SK-N-SH (cell line): ENCODE measurements around the gene ANK3. TPM values are rescaled to one million over a fixed set of nuclear protein-coding genes. Genes with fewer than 3 reads are reported as not detected.

Experiments
- CTCF ChIA-PET: fragments of 300-600, 350-600 bp; formaldehyde crosslinking; extraction: SDS; loops from one replicate; lab custom pipeline; 2021; lab: Yijun Ruan, JAX
- POLR2A ChIA-PET: fragments of 350-600 bp; sonication (Branson Sonifier 250); formaldehyde crosslinking; extraction: SDS; loops from one replicate; lab custom pipeline; 2020; ENCODE audit warnings: antibody characterized with exemption, inconsistent platforms; lab: Yijun Ruan, JAX
- DNase-seq: peaks from one replicate; pipeline ENCODE4 v3.0.0; 2012
- H2AFZ ChIP-seq: fragments of 200-600 bp; sonication (generic); 2 replicates; pipeline ENCODE4 v1.8.1; 2016; ENCODE audit warnings: antibody characterized with exemption, mild to moderate bottlenecking, low read depth
- H3F3A ChIP-seq: fragments of 200-600 bp; sonication (generic); replicated peaks from 2 replicates; pipeline ENCODE3; 2016; ENCODE audit warnings: antibody characterized with exemption, mild to moderate bottlenecking; ENCODE audit not compliant: insufficient read depth
- H3K27ac ChIP-seq, 2 experiments: fragments of 200-500 bp in 1 of 2; fragments of 200-600 bp in 1 of 2; sonication (Bioruptor generic) in 1 of 2; sonication (generic), shearing (Covaris generic) in 1 of 2; 2 replicates each; pipeline versions ENCODE4 v1.5.1 to v1.6.1; 2014 to 2016; ENCODE audit warnings: low read depth in 2 of 2, inconsistent platforms in 1 of 2, low read length in 1 of 2, mild to moderate bottlenecking in 1 of 2, mixed read lengths in 1 of 2
- H3K27me3 ChIP-seq: fragments of 200-600 bp; sonication (generic), shearing (Covaris generic); 2 replicates; pipeline ENCODE4 v1.6.1; 2016; ENCODE audit warnings: mixed run types; ENCODE audit not compliant: insufficient read depth
- H3K36me3 ChIP-seq, 2 experiments: fragments of 200-500 bp in 1 of 2; fragments of 200-600 bp in 1 of 2; sonication (Bioruptor generic) in 1 of 2; sonication (generic) in 1 of 2; replicated peaks in 1 of 2; 2 replicates each; pipeline versions ENCODE3 to v1.5.1; 2014 to 2016; ENCODE audit warnings: low read length in 1 of 2, mild to moderate bottlenecking in 1 of 2; ENCODE audit not compliant: insufficient read depth in 2 of 2, control insufficient read depth in 1 of 2
- H3K4me1 ChIP-seq, 2 experiments: fragments of 200-500 bp in 1 of 2; fragments of 200-600 bp in 1 of 2; sonication (Bioruptor generic) in 1 of 2; sonication (generic), shearing (Covaris generic) in 1 of 2; 2 replicates each; pipeline versions ENCODE4 v1.5.1 to v1.6.1; 2014 to 2016; ENCODE audit warnings: low read depth in 1 of 2, low read length in 1 of 2, mixed run types in 1 of 2; ENCODE audit not compliant: insufficient read depth in 2 of 2, control insufficient read depth in 1 of 2
- H3K4me2 ChIP-seq: fragments of 200-600 bp; sonication (generic), shearing (Covaris generic); 2 replicates; pipeline ENCODE4 v1.6.1; 2017; ENCODE audit warnings: mixed run types
- H3K4me3 ChIP-seq, 2 experiments: fragments of 200-500 bp in 1 of 2; fragments of 200-600 bp in 1 of 2; sonication (Bioruptor generic) in 1 of 2; sonication (generic), shearing (Covaris generic) in 1 of 2; 2 replicates each; pipeline versions ENCODE4 v1.5.1 to v1.8.1; 2014 to 2016; ENCODE audit warnings: low read depth in 2 of 2, inconsistent platforms in 1 of 2, low read length in 1 of 2, mild to moderate bottlenecking in 1 of 2, mixed read lengths in 1 of 2, moderate library complexity in 1 of 2
- H3K79me2 ChIP-seq: fragments of 200-600 bp; sonication (generic); 2 replicates; pipeline ENCODE4 v1.8.1; 2017; ENCODE audit warnings: mild to moderate bottlenecking; ENCODE audit not compliant: insufficient read depth
- H3K9ac ChIP-seq: fragments of 200-600 bp; sonication (generic); 2 replicates; pipeline ENCODE4 v1.6.1; 2017; ENCODE audit warnings: mixed run types
- H3K9me2 ChIP-seq: fragments of 200-600 bp; sonication (generic); 2 replicates; pipeline ENCODE4 v1.6.1; 2017; ENCODE audit warnings: mixed run types
- H3K9me3 ChIP-seq: fragments of 200-600 bp; sonication (generic); 2 replicates; pipeline ENCODE4 v1.6.1; 2017; ENCODE audit warnings: mixed run types, mild to moderate bottlenecking, moderate library complexity
- H4K20me1 ChIP-seq: fragments of 200-600 bp; sonication (generic); 2 replicates; pipeline ENCODE4 v1.6.1; 2017; ENCODE audit warnings: mild to moderate bottlenecking, mixed run types; ENCODE audit not compliant: insufficient read depth
- CHD2 ChIP-seq: fragments of 150-350 bp; IDR thresholded peaks from 2 replicates; pipeline ENCODE4 v1.6.1; 2018; ENCODE audit warnings: low read length; ENCODE audit not compliant: partially characterized antibody
- ELF1 ChIP-seq: IDR thresholded peaks from 2 replicates; pipeline ENCODE4 v1.4.0; 2012
- EZH2phosphoT487 ChIP-seq: fragments of 200-600 bp; sonication (generic); IDR thresholded peaks from 2 replicates; pipeline ENCODE4 v1.6.1; 2017; ENCODE audit warnings: low read depth, mixed run types, mild to moderate bottlenecking, antibody characterized with exemption, moderate library complexity, borderline replicate concordance
- FOSL2 ChIP-seq: IDR thresholded peaks from 2 replicates; pipeline ENCODE4 v1.4.0; 2012; ENCODE audit warnings: low read depth, mild to moderate bottlenecking, moderate library complexity, borderline replicate concordance
- GATA2 ChIP-seq: sonication (generic); formaldehyde crosslinking; IDR thresholded peaks from 2 replicates; pipeline ENCODE4 v1.5.0; 2020; ENCODE audit warnings: mild to moderate bottlenecking, missing genetic modification reagents
- JUND ChIP-seq: IDR thresholded peaks from 2 replicates; pipeline ENCODE4 v1.4.0; 2012
- MXI1 ChIP-seq: IDR thresholded peaks from 2 replicates; pipeline ENCODE4 v1.6.1; 2012; ENCODE audit warnings: mild to moderate bottlenecking, low read depth, low read length, improper control_type of control experiment
- NFIC ChIP-seq: IDR thresholded peaks from 2 replicates; pipeline ENCODE4 v1.4.0; 2012; ENCODE audit warnings: borderline replicate concordance
- NRF1 ChIP-seq: IDR thresholded peaks from 2 replicates; pipeline ENCODE4 v1.6.1; 2012; ENCODE audit warnings: low read depth, mild to moderate bottlenecking, low read length
- POLR2AphosphoS5 ChIP-seq: IDR thresholded peaks from 2 replicates; pipeline ENCODE4 v1.6.1; 2012; ENCODE audit warnings: low read depth, low read length
- RCOR1 ChIP-seq: fragments of 150-350 bp; IDR thresholded peaks from 2 replicates; pipeline ENCODE4 v1.6.1; 2017; ENCODE audit warnings: antibody characterized with exemption, low read length
- RFX5 ChIP-seq: IDR thresholded peaks from 2 replicates; pipeline ENCODE4 v1.6.1; 2012; ENCODE audit warnings: mild to moderate bottlenecking, improper control_type of control experiment, low read length
- SIN3A ChIP-seq: IDR thresholded peaks from 2 replicates; pipeline ENCODE4 v1.6.1; 2012; ENCODE audit warnings: low read depth, mild to moderate bottlenecking, low read length, moderate library complexity, borderline replicate concordance
- TAF1 ChIP-seq: IDR thresholded peaks from 2 replicates; pipeline ENCODE4 v1.6.1; 2012; ENCODE audit warnings: low read depth, mild to moderate bottlenecking, low read length, moderate library complexity, borderline replicate concordance
- TCF12 ChIP-seq: IDR thresholded peaks from 2 replicates; pipeline ENCODE4 v1.4.0; 2012
- TEAD4 ChIP-seq: IDR thresholded peaks from 2 replicates; pipeline ENCODE4 v1.4.0; 2012; ENCODE audit warnings: mild to moderate bottlenecking, borderline replicate concordance; ENCODE audit not compliant: insufficient read depth
- WGBS: methylation state at CpG from one replicate; pipeline ENCODE4 v1.1.6; 2017; ENCODE audit warnings: low lambda C conversion rate; 5-methylcytosine and 5-hydroxymethylcytosine counted together
- polyA plus RNA-seq, 3 experiments: library from polyadenylated mRNA; depleted of rRNA; stranded (reverse); fragments of >200 nt; gene quantifications; 2 replicates each; pipeline ENCODE4 v1.2.3, GENCODE V29; 2012
- TF ChIP-seq, protein P1 (sequence below): fragments of 150-350 bp; IDR thresholded peaks from 2 replicates; pipeline ENCODE4 v1.6.1; 2016; ENCODE audit warnings: mild to moderate bottlenecking, low read depth, low read length
- TF ChIP-seq, protein P2 (sequence below): IDR thresholded peaks from 2 replicates; pipeline ENCODE4 v1.4.0; 2012; ENCODE audit warnings: low read depth, borderline replicate concordance
- TF ChIP-seq, protein P3 (sequence below): IDR thresholded peaks from 2 replicates; pipeline ENCODE4 v1.4.0; 2012; ENCODE audit warnings: low read depth
- TF ChIP-seq, protein P4 (sequence below): IDR thresholded peaks from 2 replicates; pipeline ENCODE4; 2012
- TF ChIP-seq, protein P5 (sequence below): IDR thresholded peaks from 2 replicates; pipeline ENCODE4 v1.4.0; 2012; ENCODE audit warnings: low read depth, borderline replicate concordance

ANK3 gene
- polyA plus RNA-seq, 1 of the 3 experiments (the other 2 are of a cell fraction), result 10.0 TPM

DNA sequence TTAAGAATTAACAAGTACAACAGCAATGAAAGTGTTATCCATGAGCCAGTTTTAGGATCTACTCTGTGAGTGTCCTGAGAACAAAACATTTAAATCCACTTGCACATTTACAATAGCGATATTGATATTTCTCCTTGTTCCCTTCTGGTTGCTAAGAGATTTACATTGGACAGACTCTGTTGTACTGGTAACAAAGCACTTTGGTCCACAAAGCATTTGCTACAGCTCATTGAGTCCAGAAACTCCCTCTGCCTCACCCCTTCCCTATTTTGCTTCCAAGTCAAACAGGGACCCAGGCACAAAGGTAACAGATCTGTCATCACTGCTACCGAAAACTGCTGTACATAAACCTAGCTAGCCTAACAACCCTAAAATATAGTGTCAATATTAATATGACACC lies 2.1 kb downstream of the ANK3 start:
- Histone ChIP-seq H3K9me2 (no peaks in the 10 kb centered on the region), H3K4me2 (no peak overlapping the region), H3K9me3 (no peaks in the 10 kb centered on the region), H3K27ac (no peak overlapping the region; a peak in 1 of 4 replicates), H3K4me1 (peaks cover 7 to 36% of the 10 kb centered on the region in 2 experiments), H3F3A (peaks cover 12% of the 10 kb centered on the region), H4K20me1 (no peaks in the 10 kb centered on the region), H3K4me3 (no peak overlapping the region), H3K27me3 (no peaks in the 10 kb centered on the region), H3K79me2 (no peaks in the 10 kb centered on the region), H3K9ac (no peak overlapping the region), H2AFZ (no peak overlapping the region), H3K36me3 (no peaks in the 10 kb centered on the region)
- TF ChIP-seq EZH2phosphoT487 (no peak), CHD2 (no peak), SIN3A (no peak), GATA2 (no peak), POLR2AphosphoS5 (no peak), NRF1 (no peak)
- TF ChIP-seq, protein P1, sequence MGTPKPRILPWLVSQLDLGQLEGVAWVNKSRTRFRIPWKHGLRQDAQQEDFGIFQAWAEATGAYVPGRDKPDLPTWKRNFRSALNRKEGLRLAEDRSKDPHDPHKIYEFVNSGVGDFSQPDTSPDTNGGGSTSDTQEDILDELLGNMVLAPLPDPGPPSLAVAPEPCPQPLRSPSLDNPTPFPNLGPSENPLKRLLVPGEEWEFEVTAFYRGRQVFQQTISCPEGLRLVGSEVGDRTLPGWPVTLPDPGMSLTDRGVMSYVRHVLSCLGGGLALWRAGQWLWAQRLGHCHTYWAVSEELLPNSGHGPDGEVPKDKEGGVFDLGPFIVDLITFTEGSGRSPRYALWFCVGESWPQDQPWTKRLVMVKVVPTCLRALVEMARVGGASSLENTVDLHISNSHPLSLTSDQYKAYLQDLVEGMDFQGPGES, result no peak
- TF ChIP-seq, protein P2, sequence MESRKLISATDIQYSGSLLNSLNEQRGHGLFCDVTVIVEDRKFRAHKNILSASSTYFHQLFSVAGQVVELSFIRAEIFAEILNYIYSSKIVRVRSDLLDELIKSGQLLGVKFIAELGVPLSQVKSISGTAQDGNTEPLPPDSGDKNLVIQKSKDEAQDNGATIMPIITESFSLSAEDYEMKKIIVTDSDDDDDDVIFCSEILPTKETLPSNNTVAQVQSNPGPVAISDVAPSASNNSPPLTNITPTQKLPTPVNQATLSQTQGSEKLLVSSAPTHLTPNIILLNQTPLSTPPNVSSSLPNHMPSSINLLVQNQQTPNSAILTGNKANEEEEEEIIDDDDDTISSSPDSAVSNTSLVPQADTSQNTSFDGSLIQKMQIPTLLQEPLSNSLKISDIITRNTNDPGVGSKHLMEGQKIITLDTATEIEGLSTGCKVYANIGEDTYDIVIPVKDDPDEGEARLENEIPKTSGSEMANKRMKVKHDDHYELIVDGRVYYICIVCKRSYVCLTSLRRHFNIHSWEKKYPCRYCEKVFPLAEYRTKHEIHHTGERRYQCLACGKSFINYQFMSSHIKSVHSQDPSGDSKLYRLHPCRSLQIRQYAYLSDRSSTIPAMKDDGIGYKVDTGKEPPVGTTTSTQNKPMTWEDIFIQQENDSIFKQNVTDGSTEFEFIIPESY, result no peak
- TF ChIP-seq, protein P3, sequence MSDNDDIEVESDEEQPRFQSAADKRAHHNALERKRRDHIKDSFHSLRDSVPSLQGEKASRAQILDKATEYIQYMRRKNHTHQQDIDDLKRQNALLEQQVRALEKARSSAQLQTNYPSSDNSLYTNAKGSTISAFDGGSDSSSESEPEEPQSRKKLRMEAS, result no peak
- ChIA-PET CTCF (no interaction called here), POLR2A (no interaction called here)
- WGBS, result 95% methylated on average over 2 of the region's 2 CpGs
- DNase-seq, result no peak

DNA sequence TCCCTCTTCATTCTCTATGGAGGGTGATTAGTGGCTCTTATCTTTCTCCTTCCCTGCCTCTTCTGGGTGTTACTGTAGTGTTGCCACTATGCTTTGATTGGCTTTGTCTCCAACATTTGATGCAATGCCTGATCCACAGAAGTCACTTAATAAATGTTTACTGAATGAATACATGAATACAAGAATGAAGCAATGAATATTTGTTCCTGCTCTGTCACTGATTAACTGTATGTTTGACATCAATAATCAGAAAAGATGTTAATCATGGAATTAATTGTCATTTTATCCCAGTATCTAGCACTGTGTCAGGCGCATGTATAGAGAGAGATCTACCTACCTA lies 4.3 kb downstream of the ANK3 start:
- no peaks in the 10 kb centered on the region for H3K9me3 ChIP-seq
- no peak overlapping the region for H3K9ac ChIP-seq
- H3K4me2 ChIP-seq, result peak overlapping the region; percentile 55
- POLR2A ChIA-PET, result no interaction called here
- no peaks in the 10 kb centered on the region for H3K27me3 ChIP-seq
- H3K36me3 ChIP-seq, result no peaks in the 10 kb centered on the region
- no peaks in the 10 kb centered on the region for H4K20me1 ChIP-seq
- peak overlapping the region; percentile 72 to 94; a peak in 3 of 4 replicates for H3K27ac ChIP-seq
- WGBS, result 97% methylated on average over 1 of the region's 1 CpG
- peaks cover 7 to 31% of the 10 kb centered on the region in 2 experiments for H3K4me1 ChIP-seq
- no peak for DNase-seq
- no peaks in the 10 kb centered on the region for H3K9me2 ChIP-seq
- H3K4me3 ChIP-seq, result no peak overlapping the region
- H3K79me2 ChIP-seq, result no peaks in the 10 kb centered on the region
- H3F3A ChIP-seq, result peaks cover 12% of the 10 kb centered on the region
- CTCF ChIA-PET, result no interaction called here
- TF ChIP-seq CHD2 (no peak), GATA2 (no peak), TEAD4 (no peak), NFIC (no peak), NRF1 (no peak), FOSL2 (no peak), RFX5 (no peak), JUND (no peak), ELF1 (no peak), TCF12 (no peak), RCOR1 (no peak), MXI1 (no peak), TAF1 (no peak)
- TF ChIP-seq, protein P4, sequence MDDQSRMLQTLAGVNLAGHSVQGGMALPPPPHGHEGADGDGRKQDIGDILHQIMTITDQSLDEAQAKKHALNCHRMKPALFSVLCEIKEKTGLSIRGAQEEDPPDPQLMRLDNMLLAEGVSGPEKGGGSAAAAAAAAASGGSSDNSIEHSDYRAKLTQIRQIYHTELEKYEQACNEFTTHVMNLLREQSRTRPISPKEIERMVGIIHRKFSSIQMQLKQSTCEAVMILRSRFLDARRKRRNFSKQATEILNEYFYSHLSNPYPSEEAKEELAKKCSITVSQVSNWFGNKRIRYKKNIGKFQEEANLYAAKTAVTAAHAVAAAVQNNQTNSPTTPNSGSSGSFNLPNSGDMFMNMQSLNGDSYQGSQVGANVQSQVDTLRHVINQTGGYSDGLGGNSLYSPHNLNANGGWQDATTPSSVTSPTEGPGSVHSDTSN, result no peak
- TF ChIP-seq, protein P3, result no peak
- TF ChIP-seq, protein P5, sequence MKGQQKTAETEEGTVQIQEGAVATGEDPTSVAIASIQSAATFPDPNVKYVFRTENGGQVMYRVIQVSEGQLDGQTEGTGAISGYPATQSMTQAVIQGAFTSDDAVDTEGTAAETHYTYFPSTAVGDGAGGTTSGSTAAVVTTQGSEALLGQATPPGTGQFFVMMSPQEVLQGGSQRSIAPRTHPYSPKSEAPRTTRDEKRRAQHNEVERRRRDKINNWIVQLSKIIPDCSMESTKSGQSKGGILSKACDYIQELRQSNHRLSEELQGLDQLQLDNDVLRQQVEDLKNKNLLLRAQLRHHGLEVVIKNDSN, result no peak
- no peak overlapping the region for H2AFZ ChIP-seq
